Choroid plexus epithelial cell (primary cell): ENCODE results near the gene MINDY4.
A peak's percentile ranks its signal among the peaks of the same experiment; 100 is the strongest.

ENCODE experiments used
- DNase-seq: peaks from one replicate; pipeline ENCODE4 v3.0.0-alpha.2; 2010; ENCODE audit warnings: low read depth
- H3K4me3 ChIP-seq: 2 replicates; pipeline ENCODE4 v1.5.1; 2011; ENCODE audit warnings: low read depth, mild to moderate bottlenecking, control low read depth, low read length, moderate library complexity
- TF ChIP-seq, protein P1 (sequence below): conservative IDR thresholded peaks from 2 replicates; pipeline ENCODE4 v1.5.1; 2011; ENCODE audit warnings: low read depth, mild to moderate bottlenecking, control low read depth, inconsistent platforms, low read length, moderate library complexity

MINDY4 gene

DNA sequence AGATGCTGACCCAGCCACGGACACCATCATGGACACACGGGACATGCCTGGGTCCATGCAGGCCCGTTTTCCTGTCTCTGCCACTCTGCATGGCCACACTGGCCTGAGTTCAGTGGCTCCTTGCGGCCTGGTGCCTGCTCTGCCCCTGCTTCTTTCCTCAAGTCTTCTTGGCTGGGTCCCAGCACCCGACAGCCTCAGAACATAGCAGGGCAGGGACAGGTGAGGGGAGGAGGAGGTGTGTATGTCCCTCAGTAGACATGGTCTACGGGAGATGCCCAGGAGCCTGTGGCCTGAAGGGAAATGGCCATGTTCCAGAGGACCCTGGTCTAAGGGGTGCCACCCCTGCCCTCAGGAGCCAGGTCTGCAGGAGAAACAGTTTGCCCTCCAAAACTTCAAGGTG is 138.2 kb downstream of the MINDY4 start:
- no peak overlapping the region for H3K4me3 ChIP-seq
- no peak for DNase-seq
- TF ChIP-seq, protein P1, sequence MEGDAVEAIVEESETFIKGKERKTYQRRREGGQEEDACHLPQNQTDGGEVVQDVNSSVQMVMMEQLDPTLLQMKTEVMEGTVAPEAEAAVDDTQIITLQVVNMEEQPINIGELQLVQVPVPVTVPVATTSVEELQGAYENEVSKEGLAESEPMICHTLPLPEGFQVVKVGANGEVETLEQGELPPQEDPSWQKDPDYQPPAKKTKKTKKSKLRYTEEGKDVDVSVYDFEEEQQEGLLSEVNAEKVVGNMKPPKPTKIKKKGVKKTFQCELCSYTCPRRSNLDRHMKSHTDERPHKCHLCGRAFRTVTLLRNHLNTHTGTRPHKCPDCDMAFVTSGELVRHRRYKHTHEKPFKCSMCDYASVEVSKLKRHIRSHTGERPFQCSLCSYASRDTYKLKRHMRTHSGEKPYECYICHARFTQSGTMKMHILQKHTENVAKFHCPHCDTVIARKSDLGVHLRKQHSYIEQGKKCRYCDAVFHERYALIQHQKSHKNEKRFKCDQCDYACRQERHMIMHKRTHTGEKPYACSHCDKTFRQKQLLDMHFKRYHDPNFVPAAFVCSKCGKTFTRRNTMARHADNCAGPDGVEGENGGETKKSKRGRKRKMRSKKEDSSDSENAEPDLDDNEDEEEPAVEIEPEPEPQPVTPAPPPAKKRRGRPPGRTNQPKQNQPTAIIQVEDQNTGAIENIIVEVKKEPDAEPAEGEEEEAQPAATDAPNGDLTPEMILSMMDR, result no peak

DNA sequence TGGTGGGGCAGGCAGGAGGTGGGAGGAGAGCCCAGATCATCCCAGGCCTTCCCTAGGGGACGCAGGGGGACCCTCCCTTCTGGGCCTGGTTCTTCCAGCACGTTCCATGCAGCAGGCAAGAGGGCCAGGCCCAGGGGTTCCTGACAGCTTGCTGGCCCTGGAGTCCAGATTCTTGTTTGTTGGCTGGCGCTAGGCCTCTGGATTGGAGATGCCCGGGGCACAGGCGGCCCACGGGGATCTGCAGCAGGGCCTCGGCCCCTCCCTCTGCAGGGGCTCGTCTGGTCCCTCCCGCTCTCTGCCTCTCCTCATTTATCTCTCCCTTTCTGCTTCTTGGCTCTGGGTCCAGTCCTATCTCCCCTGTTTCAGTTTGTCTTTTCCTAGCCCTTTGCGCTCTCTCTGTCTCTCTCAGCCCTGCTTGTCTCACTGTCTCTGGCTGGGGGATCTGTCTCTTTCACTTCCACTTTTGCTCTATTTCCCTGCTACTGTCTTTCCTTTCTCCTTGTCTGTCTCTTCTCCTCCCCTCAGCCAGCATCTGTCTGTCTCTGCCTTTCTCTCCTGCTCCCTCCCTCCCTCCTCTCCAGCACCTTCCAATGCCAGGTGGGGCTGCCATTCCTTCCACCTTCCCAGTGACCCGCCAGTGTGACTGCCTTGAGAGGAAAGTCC is 139.3 kb downstream of the MINDY4 start:
- TF ChIP-seq, protein P1, result no peak
- H3K4me3 ChIP-seq, result no peak overlapping the region
- DNase-seq, result no peak

DNA sequence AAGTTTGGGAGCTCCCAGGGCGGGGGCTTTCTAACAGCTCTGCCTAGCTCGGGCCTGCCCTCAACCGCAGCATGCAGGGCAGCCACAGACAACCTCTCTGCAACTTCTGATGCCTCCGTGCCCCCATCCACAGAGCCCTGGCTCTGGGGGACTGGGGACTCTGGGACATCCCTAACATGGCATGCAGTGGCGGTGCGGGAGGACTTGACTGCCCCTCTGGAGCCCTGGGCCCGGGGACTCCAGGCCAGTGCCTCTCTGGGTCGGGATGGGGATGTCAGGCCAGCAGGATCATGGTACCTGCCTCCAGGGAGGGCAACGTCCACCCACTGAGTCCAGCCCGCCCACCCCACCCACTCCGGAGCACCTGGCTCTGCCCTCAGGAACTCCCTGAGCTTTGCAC is 139.9 kb downstream of the MINDY4 start:
- TF ChIP-seq, protein P1, result no peak
- no peak overlapping the region for H3K4me3 ChIP-seq
- no peak for DNase-seq

DNA sequence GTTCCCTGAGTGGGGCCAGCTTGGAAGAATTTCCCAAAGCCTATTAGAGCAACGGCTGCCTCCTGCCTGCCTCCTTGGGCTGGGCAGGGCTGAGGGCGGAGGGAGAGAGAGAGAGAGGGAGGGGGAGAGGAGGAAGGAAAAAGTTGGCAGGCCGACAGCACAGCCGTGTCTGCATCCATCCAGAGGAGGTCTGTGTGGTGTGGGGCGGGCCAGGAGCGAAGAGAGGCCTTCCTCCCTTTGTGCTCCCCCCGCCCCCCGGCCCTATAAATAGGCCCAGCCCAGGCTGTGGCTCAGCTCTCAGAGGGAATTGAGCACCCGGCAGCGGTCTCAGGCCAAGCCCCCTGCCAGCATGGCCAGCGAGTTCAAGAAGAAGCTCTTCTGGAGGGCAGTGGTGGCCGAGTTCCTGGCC is 140.3 kb downstream of the MINDY4 start, which contains the start of gene AQP1:
AQP1 (plus strand) TSS at position 293 of the 409 bp plus-strand sequence; CDS start at position 350, 57 bp downstream.
- DNase-seq, result peak; percentile 53
- H3K4me3 ChIP-seq, result no peak within 1 kb of the TSS
- TF ChIP-seq, protein P1, result no peak

DNA sequence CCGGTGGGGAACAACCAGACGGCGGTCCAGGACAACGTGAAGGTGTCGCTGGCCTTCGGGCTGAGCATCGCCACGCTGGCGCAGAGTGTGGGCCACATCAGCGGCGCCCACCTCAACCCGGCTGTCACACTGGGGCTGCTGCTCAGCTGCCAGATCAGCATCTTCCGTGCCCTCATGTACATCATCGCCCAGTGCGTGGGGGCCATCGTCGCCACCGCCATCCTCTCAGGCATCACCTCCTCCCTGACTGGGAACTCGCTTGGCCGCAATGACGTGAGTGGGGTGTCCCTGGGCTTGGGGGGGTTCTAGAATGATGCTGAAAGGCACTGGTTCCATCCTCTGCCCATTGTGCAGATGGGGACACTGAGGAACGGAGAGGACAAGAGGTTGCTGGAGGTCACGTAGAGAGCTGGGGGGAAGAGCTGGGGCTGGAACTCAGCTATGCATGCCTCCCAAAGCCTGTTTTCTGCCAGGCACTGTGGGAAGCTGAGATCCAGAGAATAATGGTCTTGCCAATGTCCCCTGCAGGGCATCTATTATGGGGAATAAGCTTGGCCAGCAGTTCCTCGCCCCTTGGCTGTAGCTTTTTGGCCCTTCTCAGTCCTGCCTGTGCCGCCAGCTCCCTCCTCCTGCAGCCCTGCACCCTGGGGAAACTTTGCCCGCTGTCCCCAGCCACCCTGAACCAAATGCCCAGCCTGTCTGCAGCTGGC is 141.0 kb downstream of the MINDY4 start:
- no peak for DNase-seq
- H3K4me3 ChIP-seq, result no peak overlapping the region
- TF ChIP-seq, protein P1, result no peak

DNA sequence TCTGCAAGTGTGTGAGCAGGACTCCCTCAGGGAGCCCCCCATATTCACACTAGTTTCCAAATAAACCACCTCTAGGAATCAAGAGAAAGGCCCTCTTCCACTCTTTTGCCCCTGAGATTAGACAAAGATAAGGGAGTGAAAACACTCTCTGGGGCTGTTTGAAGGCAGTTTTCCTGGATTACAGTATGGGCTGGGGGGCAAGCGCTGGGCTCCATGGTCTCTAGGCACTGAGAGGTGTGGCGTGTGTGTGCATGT is 141.4 kb downstream of the MINDY4 start:
- TF ChIP-seq, protein P1, result no peak
- DNase-seq, result no peak
- H3K4me3 ChIP-seq, result no peak overlapping the region
